Colonic mucosa (tissue), 4 donors: ENCODE data around the gene RBM34. TPM values are rescaled to one million over a fixed set of nuclear protein-coding genes. Genes with fewer than 3 reads are reported as not detected.
"Not testable (repeated sequence)": the region's sequence is repeated elsewhere in the genome, so short reads cannot be mapped to it uniquely, and the experiment has no call there.

ENCODE experiments used
- DNase-seq: peaks from one replicate; pipeline ENCODE4 v3.0.0-alpha.2; 2020
- H3K27ac ChIP-seq: fragments of 200-600 bp; one replicate; pipeline ENCODE4 v1.8.0; 2021
- H3K27me3 ChIP-seq: fragments of 200-600 bp; one replicate; pipeline ENCODE4 v1.8.0; 2021
- H3K36me3 ChIP-seq: fragments of 200-600 bp; one replicate; pipeline ENCODE4 v1.8.0; 2021
- H3K4me1 ChIP-seq: fragments of 200-600 bp; one replicate; pipeline ENCODE4 v1.8.0; 2021; ENCODE audit warnings: mild to moderate bottlenecking
- H3K4me3 ChIP-seq: fragments of 200-600 bp; one replicate; pipeline ENCODE4 v1.8.0; 2021
- H3K9ac ChIP-seq, 2 donors: one replicate each; pipeline ENCODE4 v1.7.0; 2013; ENCODE audit warnings: control low read depth in 2 of 2, low read depth in 2 of 2, low read length in 2 of 2
- H3K9me3 ChIP-seq: fragments of 200-600 bp; one replicate; pipeline ENCODE4 v1.8.0; 2021
- intact Hi-C: fragments of 100-400 bp; cut with DNase I; formaldehyde crosslinking; loops from one replicate; pipeline ENCODE4 v1.14.1; 2022
- total RNA-seq, 2 donors: library from RNA; stranded (reverse); fragmentation: NEBNext Ultra II Directional in 1 of 2; extraction: Animal tissue kit (Norgen Biotek cat#: 25700) in 1 of 2; gene quantifications; one replicate each; pipeline ENCODE4 v1.2.1, GENCODE V29; 2021
- TF ChIP-seq, protein P1 (sequence below): fragments of 200-600 bp; IDR thresholded peaks from one replicate; pipeline ENCODE4 v1.8.0; 2022; ENCODE audit warnings: antibody characterized with exemption, mild to moderate bottlenecking
- donor health status: healthy.
- donor health status: DM: no; HTN: no; CAD: no.
- donor health status: DM: no; HTN: no; CAD: no.

RBM34 gene, protein sequence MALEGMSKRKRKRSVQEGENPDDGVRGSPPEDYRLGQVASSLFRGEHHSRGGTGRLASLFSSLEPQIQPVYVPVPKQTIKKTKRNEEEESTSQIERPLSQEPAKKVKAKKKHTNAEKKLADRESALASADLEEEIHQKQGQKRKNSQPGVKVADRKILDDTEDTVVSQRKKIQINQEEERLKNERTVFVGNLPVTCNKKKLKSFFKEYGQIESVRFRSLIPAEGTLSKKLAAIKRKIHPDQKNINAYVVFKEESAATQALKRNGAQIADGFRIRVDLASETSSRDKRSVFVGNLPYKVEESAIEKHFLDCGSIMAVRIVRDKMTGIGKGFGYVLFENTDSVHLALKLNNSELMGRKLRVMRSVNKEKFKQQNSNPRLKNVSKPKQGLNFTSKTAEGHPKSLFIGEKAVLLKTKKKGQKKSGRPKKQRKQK
- total RNA-seq: 10 to 100 TPM; 59.8 to 61.2 TPM

DNA sequence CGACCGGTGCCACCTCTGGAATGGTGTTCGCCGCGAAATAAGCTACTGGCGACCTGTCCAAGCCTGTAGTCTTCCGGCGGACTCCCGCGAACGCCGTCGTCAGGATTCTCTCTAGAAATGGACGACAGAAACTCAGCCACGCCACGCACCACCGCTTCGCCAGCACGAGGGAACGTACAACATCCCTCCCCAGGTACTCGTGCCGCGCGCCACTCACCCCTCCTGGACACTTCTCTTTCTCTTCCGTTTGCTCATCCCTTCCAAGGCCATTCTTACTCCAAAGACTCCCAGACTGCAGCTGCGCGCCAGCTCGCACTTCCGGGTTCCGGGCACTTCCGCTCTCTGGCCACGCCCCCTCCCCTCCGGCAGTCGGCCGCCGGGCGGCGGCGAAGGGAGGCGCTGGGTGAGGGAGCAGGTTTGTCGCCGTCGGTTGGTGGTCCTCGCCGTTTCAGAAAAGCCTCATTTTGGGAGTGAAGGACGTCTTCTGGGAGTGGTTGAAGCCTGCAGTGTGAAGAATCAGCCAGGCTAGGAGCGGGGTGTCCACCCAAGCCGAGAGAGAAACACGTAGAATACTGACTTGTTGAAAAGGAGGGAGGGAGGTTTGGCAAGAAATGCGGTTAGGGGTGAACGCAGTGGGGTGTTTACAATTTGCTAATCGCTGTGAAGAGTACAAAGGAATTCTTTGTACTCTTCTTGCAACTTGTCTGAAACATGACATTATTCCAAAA lies at the start of gene RBM34:
TSS of gene RBM34 (minus strand) at position 294 of the 728 bp plus-strand sequence. CDS start at position 270, 24 bp downstream.
- TF ChIP-seq, protein P1, sequence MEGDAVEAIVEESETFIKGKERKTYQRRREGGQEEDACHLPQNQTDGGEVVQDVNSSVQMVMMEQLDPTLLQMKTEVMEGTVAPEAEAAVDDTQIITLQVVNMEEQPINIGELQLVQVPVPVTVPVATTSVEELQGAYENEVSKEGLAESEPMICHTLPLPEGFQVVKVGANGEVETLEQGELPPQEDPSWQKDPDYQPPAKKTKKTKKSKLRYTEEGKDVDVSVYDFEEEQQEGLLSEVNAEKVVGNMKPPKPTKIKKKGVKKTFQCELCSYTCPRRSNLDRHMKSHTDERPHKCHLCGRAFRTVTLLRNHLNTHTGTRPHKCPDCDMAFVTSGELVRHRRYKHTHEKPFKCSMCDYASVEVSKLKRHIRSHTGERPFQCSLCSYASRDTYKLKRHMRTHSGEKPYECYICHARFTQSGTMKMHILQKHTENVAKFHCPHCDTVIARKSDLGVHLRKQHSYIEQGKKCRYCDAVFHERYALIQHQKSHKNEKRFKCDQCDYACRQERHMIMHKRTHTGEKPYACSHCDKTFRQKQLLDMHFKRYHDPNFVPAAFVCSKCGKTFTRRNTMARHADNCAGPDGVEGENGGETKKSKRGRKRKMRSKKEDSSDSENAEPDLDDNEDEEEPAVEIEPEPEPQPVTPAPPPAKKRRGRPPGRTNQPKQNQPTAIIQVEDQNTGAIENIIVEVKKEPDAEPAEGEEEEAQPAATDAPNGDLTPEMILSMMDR: no peak
- intact Hi-C loops: no loop called here

DNA sequence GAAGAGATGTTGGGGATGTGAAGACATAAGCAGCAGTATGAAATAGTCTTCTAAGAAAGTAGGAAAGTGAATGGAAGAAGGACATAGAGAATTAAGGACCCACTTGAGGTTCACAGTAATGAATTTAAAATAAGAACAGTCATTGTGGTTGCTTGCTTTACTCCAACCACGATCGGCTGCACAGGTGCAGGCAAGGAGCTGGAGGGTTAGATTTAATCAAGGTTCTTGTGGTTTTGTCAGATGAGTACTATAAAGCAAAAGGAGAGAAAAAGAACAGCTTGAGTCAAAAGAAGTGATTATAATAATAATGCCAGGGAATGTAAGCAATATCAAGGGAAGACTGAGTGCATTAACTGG lies 46.1 kb upstream of the RBM34 start:
- H3K4me3 ChIP-seq: no peak overlapping the region
- no peaks in the 10 kb centered on the region for H3K36me3 ChIP-seq
- H3K27me3 ChIP-seq: no peaks in the 10 kb centered on the region
- H3K27ac ChIP-seq: no peak overlapping the region
- TF ChIP-seq, protein P1: no peak
- no peaks in the 10 kb centered on the region for H3K4me1 ChIP-seq
- no peak for DNase-seq
- intact Hi-C loops: no loop called here
- H3K9me3 ChIP-seq: no peaks in the 10 kb centered on the region
- no peak overlapping the region for H3K9ac ChIP-seq

More for the DNA sequence above, at the start of gene RBM34:
- peak within 1 kb of the TSS; percentile 89 for H3K27ac ChIP-seq
- peak; percentile 94 for DNase-seq
- H3K9me3 ChIP-seq: no peaks in the 10 kb centered on the region
- H3K9ac ChIP-seq: peak within 1 kb of the TSS; percentile 86 to 95
- no peaks in the 10 kb centered on the region for H3K36me3 ChIP-seq
- H3K4me3 ChIP-seq: peak within 1 kb of the TSS; percentile 62
- peaks cover 8% of the 10 kb centered on the region for H3K4me1 ChIP-seq
- H3K27me3 ChIP-seq: no peaks in the 10 kb centered on the region

DNA sequence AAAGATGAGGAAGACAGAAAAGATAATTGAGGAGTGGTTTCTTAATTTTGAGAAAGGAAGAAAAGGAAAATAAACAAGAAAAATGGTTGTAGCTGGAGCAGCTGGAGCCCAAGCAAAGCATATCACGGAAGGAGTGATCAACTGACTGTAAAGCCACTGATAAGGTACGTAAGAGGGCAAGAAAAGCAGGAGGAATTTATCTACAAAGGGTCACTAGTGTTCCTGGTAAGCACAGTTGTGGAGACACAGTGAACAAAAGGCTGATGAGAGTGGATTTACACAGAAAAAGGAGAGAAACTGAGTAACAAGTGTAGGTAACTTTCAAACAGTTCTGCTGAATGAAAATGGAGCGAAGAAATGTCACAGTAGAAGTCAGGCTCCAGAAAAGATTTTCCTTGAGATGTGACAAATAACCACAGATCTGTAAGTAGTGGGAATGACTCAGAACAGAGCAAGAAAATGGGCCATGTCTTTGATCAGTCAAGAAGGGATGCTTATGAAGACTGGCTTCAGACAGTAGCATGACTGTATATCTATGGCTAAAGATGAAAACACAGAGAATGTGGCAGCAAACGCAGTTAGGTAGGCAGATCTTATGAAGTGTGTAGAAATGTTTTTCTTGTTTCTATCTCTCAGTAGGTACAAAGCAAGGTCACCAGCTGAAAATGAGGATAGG lies 45.6 kb upstream of the RBM34 start:
- intact Hi-C loops: no loop called here
- TF ChIP-seq, protein P1: no peak
- no peak for DNase-seq
- H3K36me3 ChIP-seq: no peaks in the 10 kb centered on the region
- H3K4me1 ChIP-seq: no peaks in the 10 kb centered on the region
- H3K27me3 ChIP-seq: no peaks in the 10 kb centered on the region
- no peaks in the 10 kb centered on the region for H3K9me3 ChIP-seq
- no peak overlapping the region for H3K4me3 ChIP-seq
- H3K27ac ChIP-seq: no peak overlapping the region
- no peak overlapping the region for H3K9ac ChIP-seq

DNA sequence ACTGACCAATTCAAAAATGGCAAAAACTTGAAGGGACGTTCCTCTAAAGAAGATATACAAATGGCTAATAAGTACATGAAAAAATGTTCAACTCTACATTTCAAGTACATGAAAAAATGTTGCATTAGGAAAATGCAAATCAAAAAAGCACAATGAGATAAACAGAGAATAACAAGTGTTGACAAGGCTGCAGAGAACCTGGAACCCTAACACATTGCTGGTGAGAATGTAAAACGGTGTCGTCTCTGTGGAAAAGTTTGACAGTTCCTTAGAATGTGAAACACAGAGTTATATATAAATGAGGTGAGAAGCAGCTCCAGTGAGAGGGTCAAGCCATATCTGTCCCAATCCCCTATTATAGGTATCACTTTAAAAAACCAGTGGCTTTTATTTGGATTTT lies 44.6 kb upstream of the RBM34 start:
- H3K4me3 ChIP-seq: no peak overlapping the region
- H3K4me1 ChIP-seq: no peaks in the 10 kb centered on the region
- intact Hi-C loops: no loop called here
- H3K27ac ChIP-seq: no peak overlapping the region
- H3K9ac ChIP-seq: no peak overlapping the region
- no peaks in the 10 kb centered on the region for H3K36me3 ChIP-seq
- TF ChIP-seq, protein P1: no peak
- no peaks in the 10 kb centered on the region for H3K27me3 ChIP-seq
- no peak for DNase-seq
- H3K9me3 ChIP-seq: no peaks in the 10 kb centered on the region

DNA sequence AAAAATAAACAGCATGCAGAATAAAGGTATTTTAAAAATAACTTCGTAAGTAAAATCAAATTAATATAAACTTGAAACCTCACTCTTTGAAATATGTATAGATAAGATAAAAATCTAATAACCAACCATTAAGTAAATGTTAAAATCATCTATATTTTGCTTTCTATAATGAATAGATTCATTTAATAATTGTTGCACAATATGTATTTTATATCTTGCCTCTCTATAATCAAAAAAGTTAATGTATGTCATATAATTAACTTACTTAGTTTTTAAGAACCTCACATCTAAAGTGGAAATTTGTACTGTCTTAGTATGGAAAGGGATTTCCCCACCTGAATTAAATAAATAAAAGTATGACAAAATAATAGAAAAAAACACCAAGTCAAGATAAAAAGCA lies 42.4 kb upstream of the RBM34 start:
- DNase-seq: no peak
- no peaks in the 10 kb centered on the region for H3K4me1 ChIP-seq
- no peaks in the 10 kb centered on the region for H3K9me3 ChIP-seq
- intact Hi-C loops: no loop called here
- no peak overlapping the region for H3K9ac ChIP-seq
- no peaks in the 10 kb centered on the region for H3K36me3 ChIP-seq
- TF ChIP-seq, protein P1: no peak
- no peak overlapping the region for H3K4me3 ChIP-seq
- H3K27ac ChIP-seq: no peak overlapping the region
- no peaks in the 10 kb centered on the region for H3K27me3 ChIP-seq

DNA sequence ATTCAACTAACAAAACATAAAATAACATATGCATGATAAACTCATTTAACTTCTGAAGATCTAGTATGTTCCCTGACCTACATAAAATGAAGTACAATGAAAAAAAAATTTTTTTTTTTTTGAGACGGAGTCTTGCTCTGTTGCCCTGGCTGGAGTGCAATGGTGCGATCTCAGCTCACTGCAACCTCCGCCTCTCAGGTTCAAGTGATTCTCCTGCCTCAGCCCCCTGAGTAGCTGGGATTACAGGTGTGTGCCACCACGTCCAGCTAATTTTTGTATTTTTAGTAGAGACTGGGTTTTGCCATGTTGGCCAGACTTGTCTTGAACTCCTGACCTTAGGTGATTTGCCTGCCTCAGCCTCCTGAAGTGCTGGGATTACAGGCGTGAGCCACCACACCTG lies 41.4 kb upstream of the RBM34 start:
- H3K4me3 ChIP-seq, H3K9ac ChIP-seq, H3K27me3 ChIP-seq, H3K4me1 ChIP-seq, H3K36me3 ChIP-seq, intact Hi-C loops, H3K9me3 ChIP-seq, DNase-seq, H3K27ac ChIP-seq: not testable (repeated sequence)
